MV-4-11 (cell line): ENCODE measurements around the gene GZF1.
"Not testable (repeated sequence)": the region's sequence is repeated elsewhere in the genome, so short reads cannot be mapped to it uniquely, and the experiment has no call there.

Source experiments
- DNase-seq: peaks from one replicate; lab custom pipeline; 2025; lab: John Stamatoyannopoulos, UW

GZF1 gene

DNA sequence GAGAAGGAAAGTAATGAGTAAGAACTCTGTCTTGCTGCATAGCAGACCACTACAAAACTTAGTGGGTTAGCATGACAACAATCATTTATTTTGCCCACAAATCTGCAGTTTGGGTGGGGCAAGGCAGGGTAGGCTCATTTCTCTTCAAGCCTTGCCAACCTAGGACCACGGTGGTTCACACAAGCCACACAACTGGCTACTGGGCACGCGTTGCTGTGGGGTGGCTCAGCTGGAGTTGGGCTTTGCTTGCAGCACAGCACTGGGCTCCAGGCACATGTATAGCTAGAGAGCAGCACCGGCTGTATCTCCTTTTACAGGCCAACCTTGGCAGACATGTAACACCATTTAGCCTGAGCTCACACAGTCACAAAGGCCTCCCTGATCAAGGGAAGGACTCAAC lies 16.0 kb upstream of the GZF1 start:
- DNase-seq, result no peak

DNA sequence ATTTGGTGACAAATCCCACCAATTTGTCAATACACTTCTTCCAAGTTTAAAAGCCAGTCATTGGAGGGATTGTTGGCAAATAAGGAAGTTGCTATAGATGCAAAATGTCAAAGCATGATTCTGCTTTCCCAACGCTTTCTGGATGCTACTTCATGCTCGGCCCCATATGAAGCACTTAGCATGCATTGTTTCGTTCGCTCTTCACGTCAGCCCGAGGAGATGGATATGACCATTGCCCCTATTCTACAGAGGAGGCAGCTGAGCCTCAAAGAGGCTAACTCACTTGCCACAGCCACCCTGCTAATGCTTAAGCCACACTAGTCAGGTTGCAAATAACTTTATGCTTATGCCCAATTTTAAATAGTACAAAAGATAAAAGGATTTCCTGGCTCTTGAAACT lies 14.2 kb upstream of the GZF1 start:
- no peak for DNase-seq

DNA sequence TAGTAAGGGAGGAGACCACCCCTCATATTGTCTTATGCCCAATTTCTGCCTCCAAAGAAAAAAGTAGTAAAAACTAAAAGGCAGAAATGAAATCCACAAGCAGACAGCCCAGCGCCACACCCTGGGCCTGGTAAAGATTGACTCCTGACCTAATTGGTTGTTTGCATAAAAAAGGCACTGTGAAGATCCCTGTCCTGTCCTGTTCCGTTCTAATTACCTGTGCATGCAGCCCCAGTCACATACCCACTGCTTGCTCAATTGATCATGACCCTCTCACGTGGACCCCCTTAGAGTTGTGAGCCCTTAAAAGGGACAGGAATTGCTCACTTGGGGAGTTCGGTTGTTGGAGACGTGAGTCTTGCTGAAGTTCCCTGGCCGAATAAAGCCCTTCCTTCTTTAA lies 13.5 kb upstream of the GZF1 start:
- not testable (repeated sequence) for DNase-seq

DNA sequence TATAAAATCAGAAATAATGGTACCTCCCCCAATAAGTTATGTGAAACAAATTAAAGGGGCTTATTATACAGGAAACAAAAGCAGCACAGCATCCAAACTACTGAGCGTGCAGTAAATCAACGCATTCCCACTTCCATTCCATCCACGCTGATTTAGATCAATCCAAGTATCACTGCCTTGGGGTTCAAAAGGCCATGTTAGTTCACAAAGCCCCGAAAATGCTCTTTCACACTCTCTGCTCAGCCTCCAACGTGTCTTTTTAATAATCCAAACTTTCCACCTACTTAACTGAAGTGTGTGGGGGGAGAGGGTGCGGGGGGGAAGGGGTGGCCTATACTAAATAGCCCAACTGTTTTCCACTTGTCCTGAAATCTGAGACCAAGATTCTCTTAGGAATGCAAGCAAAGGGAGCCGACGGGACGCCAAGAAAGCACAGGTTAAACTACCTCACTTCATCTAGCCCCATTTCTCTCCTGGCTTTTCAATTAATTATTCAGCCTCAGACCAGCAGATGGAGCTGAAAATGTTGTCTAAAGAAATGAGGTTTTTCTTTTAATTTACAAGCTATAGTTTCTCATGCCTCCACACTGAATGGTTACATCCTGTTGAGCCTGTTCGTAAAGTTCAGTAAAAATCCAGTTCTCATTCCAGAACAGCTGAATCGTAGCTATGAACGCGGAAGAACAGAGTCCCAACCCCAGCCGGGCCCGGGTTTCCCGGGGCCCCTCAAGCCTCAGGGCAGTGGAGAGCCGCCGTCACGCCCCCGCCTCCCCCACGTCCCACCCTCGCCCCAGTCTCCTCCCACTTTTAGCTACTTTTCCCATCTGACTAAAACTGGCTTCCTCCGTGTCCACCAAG lies 12.4 kb upstream of the GZF1 start:
- peak; percentile 66 for DNase-seq

DNA sequence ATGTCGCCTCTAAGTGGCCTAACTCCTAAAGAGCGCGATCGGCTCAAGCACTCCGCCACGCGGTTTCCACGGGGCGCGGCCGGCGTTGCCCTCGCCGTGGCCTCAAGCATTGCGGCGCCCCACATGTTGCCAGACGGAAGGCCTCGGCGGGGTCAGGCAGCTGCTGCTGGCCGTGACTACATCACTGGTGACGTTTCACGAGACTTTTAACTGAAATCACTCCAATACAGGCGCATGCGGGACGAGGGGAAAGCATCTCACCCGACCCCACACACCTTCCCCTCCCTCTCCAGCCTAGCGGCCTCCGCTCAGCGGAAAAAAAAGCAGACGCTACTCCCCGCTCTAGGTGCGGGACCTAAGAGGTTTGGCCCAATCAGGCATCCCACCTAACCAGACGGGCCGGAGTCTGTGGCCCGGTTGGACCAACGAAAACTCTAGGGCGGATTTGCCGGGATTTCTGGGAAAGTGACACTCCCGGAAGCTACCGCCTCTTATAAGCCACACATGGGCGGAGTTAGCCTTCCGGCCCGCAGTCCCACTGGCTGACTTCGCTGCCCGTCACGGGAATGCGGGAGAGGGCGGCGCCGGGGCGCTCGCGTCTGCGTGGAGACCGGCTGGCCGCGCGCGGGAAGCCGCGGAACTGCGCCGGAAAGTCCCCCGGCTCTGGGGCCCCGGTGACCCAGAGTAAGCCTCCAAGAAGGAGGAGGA lies 11.6 kb upstream of the GZF1 start, which contains the start of gene NXT1:
Gene NXT1, plus strand, starts transcription at position 596 of the 708 bp plus-strand sequence. CDS start 3,251 bp downstream, outside the sequence.
- DNase-seq, result peak; percentile 99

DNA sequence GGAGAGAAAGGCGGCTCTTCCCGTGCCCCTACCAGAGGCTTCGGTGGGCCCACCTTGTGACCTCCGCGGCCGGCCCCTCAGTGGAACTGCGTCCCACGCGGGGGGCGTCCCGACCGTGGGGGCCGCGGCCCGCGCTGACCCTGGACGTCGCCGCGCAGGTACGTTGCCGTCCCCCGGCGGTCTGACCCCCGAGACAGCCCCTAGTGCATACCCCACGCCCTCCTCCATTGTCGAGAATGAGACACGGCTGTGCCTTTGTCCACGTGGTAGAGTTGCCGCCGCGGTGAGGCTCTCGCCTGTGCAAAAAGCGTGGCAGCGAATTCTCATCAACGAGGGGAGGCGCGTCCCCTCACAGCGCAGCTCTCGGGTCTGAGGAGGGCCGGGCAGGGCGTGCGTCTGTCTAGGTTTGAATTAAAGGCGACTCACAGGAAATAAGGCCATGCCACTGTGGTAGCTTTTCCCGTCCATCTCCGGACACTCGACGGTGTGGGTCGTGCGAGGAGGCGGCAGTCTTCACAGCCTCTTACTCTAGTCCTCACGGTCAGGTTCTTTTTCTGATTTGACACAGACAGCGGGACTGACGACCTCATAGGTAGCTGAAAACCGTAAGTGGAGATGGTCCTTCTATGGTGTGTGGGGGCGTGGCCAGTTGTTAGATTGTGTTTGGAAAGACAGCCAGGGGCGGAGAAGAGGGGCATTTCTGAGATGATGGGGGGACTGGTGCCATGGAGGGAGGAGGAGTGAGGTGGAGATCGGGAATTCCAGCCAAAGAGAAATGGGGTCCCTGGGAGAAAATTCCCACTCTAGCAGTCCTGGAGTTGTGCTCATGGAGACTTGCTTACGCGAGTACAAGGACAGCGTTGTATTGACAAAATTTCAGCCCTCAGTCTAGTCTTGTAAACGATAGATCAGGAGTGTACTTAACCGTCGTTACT lies 10.8 kb upstream of the GZF1 start:
- DNase-seq, result peak; percentile 18

DNA sequence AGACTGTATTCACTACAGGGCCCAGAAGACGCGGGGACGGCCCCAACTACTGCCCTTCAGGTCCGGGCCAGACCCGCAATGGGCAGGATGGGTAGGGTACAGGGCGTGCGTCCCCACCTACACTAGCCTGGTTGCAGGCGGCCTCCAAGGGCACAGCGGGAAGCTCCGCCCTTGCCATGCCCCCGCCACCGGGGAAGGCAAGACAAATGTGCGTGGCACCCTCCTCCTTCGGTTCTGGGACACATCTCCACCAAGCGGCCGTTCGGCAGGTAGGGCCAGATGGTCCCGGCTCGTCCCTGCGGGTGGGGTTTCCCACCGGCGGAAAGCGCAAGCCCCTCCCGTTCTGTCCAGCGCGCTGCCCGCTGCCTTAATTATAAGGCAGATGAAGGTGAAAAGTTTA lies 5.8 kb upstream of the GZF1 start:
- no peak for DNase-seq

DNA sequence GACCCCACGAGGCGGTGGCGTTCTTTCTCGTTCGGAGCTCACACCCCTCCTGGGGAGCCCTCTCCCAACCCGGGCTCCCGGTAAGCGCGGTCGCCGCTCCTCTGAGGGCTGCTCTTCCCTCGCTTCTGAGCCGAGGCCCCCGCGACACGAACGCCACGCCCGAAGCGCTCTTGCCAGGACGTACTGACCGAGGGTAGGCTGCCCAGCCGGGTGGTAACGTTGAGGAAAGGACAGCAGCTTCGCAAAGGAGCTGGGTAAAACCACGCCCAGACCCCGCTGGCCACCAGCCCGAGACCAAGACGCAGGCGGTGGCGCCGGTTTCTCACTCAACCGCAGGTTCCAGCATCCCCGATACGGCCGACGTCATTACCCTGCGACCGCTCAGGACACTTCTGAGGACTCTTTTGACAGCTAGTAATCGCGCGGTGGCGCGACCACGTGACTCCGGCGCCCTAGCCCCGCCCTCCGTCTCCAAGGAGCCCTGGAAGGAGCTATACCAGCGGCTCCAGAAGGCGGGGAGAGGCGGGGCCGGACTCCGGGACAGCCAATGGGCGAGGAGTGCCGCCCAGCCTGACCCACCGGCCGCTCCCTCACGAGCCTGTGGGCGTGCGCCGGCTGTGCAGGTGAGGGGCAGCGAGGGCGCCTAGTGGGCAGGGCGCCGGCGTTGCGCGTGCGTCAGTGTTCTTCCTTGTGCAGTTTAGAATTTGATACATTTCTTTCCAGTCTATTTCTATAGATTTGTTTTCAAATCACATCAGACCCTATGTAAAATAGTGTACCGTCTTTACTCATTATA lies 4.0 kb upstream of the GZF1 start:
- peak; percentile 99 for DNase-seq

DNA sequence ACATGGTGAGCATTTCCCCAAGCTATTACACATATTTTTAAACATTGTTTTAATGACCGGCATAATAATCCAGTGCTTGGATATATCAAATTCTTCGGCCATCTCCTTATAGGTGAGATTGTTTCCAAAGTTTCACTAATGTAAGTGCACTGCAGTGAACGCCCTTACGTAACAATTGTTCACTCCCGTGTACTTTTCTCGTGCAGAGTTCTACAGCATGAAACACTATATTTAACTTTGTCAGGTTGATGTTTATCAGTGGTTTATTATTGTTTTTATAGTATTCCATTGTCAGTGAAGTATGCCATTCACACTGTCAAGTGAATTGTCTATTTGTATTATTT lies 3.4 kb upstream of the GZF1 start:
- no peak for DNase-seq

DNA sequence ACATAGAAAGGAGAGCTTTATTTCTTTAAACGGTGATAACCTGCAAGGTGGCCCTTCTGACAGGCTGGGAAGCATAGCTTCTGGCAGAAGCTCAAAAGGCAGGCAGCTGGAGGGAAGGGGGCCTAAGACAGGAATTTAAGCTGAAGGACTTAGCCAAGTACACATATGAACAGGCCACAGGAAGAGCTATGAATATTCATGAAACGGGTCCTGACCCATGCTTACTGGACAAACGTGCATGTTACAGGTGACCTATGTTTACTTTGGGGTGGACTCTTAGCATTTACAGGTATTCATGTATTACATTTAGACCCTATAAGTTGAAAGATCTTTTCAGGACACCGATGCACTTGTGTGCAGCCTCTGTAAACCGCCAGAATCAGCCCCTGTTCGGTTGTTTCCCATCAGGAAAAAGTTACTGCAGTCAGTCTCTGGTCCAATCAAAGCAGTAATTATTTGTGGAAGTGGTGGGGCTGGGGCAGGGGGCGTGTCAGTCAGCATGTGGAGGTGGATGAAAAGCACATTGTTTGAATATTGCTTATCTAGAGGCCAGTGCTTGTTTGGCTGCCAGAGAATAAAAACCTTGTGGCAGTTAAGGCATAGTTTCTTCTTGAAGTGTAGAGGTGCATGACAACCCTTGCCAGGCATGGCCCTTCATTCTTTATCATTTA lies 2.9 kb upstream of the GZF1 start:
- no peak for DNase-seq

DNA sequence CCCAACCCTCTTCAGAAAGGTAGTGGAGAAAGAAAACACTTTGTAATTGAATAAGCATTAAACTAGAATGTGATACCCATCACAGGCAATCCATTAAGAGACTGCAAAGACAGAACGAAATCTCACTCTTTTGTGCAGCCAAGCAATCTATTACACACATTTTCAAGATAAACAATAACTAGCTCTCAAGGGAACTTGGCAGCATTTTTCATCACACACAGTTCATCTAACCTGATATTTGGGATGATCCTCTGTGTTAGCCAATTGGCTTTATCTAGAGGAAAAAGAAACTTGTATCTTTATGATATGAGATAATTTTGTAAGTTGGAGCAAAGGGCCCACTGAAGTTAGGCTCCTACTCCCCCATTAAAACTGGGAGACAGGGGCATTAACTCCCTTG lies 1.5 kb upstream of the GZF1 start:
- no peak for DNase-seq

DNA sequence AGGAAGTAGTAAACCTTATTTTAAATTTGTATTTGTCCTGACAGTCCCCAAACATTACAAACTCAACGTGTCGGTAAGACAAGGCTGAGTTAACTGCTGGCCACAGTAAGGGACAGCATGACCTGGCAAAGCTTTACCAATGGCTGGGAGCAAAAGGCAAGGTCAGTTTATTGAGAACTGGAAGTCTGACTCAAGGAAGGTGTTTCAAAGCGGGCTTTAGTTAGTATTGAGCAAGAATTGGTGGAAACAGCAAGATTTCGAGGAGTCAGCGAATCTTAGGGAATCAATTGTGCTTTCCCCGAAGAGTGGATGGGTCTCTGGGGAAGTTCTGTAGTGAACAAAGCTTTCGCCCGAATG lies 885 bp upstream of the GZF1 start:
- DNase-seq, result no peak

DNA sequence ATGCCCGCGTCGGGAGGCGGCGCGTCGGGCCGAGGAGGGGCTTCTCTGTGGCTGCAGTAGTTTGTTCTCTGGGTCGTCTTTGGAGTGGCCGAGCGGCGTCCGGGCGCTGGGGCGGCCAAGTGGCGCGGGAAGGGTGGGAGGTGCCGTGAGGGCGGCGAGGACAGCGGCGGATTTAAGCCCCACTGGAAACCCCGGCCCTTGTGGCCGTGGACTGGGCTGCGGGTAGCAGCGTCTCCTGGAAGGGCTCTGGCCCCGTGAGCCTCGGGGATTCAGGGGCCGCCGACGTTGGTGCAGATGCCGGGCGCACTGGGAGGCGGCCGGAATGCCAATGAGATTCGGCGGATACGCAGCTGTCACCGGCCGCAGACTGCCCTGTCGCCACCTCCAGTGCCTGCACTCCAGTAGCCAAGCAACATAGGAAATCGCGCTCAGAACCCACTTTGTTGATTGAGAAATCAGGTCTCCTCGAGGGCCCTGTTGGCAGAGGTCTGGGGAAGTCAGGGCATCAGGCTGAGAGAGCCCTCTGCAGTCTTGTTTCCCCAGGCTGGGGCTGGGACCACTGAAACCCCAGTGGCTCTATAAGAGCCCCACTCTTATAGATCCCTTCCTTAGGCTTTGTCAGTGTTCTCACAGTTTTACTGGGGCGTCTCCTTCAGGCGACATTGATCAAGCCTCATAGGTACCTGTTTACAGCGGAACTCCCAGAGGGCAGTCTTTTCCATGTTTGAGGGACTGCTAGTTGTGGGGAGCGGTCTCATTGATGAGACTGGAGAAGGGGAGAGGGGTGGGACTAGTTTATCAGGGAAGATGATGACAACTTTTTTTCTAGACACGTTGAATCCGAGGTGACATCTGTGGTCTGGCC lies 642 bp downstream of the GZF1 start:
- DNase-seq, result peak; percentile 77

DNA sequence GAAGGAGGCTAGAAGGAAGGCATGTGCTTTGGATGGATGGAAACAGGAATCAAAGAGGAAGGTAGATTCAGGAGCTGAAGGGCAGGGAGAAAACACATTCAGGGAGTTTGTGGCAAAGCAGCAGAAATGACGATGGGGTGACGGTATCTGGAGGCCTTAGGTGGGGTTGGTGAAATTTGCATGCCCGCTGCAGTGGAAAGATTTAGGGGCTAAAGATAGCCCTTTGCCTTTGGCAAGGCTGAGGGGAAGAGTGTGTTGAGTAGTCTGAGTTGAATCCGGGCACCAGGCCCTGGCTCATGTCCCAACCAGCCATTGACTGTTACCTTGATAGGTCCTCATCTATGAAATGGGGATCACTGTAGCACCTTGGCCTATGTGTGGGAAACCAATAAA lies 1.3 kb downstream of the GZF1 start:
- no peak for DNase-seq

DNA sequence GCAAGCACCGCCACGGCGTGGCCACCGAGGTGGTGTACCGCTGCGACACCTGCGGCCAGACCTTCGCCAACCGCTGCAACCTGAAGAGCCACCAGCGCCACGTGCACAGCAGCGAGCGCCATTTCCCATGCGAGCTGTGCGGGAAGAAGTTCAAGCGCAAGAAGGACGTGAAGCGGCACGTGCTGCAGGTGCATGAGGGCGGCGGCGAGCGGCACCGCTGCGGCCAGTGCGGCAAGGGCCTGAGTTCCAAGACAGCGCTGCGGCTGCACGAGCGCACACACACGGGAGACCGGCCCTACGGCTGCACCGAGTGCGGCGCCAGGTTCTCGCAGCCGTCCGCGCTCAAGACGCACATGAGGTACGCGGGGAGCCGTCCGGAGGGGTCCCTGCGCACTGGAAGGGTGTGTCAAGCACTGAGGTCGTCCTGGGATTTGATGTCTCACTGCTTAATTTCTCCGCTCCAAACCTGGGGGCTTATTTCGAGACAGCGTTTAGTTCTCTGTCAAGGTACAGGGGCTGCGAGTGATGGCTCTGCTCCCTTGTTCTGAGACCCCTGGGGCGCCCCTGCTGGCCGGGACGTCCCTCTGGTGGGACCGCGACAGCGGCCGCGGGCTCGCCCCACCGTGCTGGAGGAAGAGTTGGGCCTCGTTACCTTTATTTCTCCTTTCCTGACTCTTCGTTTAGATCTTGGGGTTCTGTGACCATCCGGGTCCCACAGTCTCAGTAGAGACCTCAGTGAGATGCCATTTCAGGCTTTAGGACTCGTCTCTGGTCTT lies 3.6 kb downstream of the GZF1 start:
- DNase-seq, result no peak

DNA sequence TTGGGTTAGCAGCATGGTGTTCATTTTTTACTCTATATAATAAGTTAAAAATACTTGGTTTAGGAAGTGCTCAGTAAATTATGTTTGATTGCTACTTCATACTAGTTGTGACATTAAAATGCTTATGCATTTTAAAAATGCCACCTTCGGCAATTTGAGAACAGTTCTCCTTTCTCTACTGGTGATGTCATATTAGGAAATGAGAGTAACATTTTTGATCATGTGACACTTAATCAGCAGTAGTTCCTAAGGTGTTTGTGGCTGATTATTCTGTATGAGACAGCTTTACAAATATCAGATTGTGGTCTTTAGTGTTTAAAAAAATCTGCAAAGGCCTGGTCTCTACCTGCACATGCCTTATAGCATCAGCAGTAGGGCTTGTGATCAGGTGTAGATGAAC lies 4.4 kb downstream of the GZF1 start:
- DNase-seq, result peak; percentile 62

DNA sequence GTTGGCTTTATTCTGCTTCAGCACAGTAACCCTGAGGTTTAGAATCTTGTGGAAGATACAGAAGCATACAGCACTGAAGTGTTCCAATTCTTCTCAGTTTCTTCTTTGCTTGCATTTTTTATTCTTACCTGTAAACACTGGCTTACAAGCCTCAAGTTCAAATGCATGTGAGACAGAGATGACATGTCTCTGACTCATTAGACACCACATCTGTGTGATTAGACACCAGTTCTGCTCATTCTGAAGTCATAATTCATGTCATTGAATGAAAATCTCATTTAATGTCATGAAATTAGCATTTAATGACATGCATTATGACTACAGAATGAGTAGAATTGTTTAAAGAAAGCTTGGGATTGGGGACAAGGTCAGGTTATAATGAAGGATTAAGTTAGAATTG lies 5.8 kb downstream of the GZF1 start:
- no peak for DNase-seq

DNA sequence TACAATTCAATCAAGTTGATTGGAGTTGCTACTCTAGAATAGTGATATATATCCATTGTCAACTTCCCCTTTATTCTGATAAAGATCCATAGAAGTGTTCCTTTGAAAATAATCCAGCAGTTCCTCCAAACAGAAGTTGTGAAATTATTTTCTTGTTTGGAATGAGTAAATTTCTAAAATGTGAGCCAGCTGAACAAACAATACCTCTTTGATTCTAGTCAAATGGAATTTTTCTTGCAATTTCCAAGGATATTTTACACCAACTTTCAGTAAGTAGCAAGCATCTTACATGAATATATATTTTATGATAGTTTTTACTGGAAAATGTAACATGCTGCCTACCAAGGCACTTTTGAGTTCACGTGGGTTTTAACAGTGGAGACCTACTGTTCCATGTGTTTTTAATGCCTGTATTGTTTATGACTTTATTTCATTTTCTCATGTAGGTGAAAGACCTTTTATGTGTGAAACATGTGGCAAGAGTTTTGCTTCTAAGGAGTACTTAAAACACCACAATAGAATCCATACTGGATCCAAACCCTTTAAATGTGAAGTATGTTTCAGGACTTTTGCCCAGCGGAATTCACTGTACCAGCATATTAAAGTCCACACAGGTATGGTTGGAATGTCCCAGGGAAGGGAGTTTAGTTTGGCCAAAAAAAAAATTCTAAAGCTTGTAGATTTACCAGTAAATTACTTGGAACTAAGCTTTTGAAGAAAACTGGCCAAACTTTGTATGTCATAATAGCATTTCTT lies 6.5 kb downstream of the GZF1 start:
- DNase-seq, result no peak
